ENCODE results near the gene RARB.

GRCh38 chr3:25420885-25421284 lies 7.2 kb upstream of the RARB start:
- TF ChIP-seq CTCF (IDR thresholded peaks at IDR 0.05), result no peak
- no peak for TF ChIP-seq POLR2A (IDR thresholded peaks at IDR 0.05)
